A549 (cell line): ENCODE data around the gene RFLNA.

ENCODE experiments used
- BCL3 ChIP-seq: fragments of >200 bp; sonication (Bioruptor Twin); formaldehyde crosslinking; IDR thresholded peaks from 3 replicates; pipeline ENCODE4 v1.6.1; 2016
- SMC3 ChIP-seq: fragments of >200 bp; sonication (Bioruptor Twin); formaldehyde crosslinking; IDR thresholded peaks from 3 replicates; pipeline ENCODE4 v1.6.1; 2018; ENCODE audit warnings: inconsistent platforms

- TF ChIP-seq SMC3 (no peak), BCL3 (no peak)
These were observed 41.2 kb downstream of the RFLNA start for GRCh38 chr12:124336184-124336437.
